Occipital lobe (tissue), 2 donors: ENCODE results near the gene ARMC9. TPM values are rescaled to one million over a fixed set of nuclear protein-coding genes. Genes with fewer than 3 reads are reported as not detected.
"Not testable (repeated sequence)": the region's sequence is repeated elsewhere in the genome, so short reads cannot be mapped to it uniquely, and the experiment has no call there.

Experiments
- DNase-seq: peaks from one replicate; lab custom pipeline; 2025; lab: John Stamatoyannopoulos, UW
- total RNA-seq: library from RNA; depleted of rRNA; stranded (reverse); fragments of >200 nt; gene quantifications from one replicate; pipeline ENCODE4 v1.2.3, GENCODE V29; 2014

ARMC9 gene
- total RNA-seq, 1 donor from 2014 or later = 16.1 TPM

DNA sequence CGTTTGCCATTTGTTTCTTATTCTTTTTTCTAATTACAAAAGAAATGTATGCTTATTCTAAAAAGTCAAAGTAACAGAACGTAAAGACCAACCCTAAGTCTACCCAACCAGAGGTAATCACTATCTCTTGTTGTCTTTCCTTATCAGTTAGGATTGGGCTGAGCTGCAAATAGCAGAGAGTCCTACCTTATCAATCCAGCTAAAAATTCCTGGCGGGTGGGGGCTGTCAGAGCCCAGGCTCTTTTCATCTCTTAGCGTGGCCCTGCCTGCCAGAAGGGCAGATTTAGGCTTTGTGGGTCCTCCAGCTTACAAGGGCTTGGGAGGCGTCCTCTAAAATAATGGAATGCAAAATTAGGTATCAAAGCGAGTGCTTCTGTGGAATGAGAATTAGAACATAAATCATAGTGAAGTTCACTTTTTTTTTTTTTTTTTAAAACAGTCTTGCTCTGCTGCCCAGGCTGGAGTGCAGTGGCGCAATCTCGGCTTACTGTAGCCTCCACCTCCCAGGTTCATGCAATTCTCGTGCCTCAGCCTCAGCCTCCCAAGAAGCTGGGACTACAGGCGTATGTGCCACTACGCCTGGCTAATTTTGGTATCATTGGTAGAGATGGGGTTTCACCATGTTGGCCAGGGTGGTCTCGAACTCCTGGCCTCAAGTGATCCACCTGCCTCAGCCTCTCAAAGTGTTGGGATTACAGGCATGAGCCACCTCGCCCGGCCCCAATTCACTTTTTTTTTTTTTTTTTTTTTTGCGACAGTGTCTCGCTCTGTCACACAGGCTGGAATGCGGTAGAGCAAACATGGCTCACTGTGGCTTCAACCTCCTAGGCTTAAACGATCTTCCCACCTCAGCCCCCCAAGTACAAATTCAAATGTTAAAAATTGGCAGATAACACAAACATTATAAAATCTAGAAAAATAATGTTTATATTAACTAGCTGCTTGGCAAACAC is 139.7 kb downstream of the ARMC9 start:
- no peak for DNase-seq

DNA sequence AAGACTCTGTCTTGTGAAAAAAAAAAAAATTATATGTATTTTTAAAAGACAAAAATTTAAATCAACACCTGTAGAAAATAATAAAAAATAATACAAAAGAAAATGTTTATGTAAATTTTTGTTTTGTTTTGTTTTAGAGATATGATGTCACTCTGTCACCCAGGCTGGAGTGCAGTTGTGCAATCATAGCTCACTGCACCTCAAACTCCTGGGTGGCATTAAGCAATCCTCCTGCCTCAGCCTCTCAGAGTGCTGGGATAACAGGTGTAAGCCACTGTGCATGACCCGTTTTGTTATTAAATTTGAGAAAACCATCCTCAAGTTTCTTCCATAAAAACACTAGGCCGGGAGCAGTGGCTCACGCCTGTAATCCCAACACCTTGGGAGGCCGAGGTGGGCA is 140.9 kb downstream of the ARMC9 start:
- no peak for DNase-seq

- DNase-seq = no peak
Measured at GRCh38 chr2:231341100-231341499, 142.7 kb downstream of the ARMC9 start.

DNA sequence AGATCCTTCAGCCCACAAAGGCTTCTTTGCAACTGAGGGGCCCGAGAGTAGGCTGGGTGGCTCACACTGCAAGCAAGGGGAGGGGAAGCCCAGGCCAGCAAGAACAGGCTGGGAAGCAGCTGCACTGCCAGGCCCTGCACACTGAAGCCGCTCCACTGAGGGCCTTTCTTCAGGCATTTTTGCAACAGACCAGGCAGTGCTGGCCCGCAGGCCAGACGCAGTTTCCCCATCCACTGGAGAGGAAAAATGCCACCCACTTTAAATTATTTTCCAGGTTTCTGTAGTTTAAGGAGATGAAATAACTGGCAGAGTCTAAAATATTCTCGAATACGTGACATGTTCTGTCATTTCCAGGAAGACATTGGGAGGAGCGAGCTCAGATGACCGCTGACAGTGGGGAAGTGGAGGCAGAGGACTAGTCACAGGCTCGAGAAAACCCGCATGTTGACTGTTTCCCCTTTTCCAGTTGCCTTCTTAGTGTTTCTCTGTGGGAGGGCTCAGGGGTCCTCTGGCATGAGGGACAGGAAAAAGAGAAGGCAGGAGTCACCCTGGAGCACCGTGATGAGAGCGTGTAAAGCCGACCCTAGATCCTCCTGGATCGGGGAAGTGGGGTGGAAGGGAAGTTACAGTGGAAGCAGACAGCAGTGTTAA is 143.8 kb downstream of the ARMC9 start:
- no peak for DNase-seq

DNA sequence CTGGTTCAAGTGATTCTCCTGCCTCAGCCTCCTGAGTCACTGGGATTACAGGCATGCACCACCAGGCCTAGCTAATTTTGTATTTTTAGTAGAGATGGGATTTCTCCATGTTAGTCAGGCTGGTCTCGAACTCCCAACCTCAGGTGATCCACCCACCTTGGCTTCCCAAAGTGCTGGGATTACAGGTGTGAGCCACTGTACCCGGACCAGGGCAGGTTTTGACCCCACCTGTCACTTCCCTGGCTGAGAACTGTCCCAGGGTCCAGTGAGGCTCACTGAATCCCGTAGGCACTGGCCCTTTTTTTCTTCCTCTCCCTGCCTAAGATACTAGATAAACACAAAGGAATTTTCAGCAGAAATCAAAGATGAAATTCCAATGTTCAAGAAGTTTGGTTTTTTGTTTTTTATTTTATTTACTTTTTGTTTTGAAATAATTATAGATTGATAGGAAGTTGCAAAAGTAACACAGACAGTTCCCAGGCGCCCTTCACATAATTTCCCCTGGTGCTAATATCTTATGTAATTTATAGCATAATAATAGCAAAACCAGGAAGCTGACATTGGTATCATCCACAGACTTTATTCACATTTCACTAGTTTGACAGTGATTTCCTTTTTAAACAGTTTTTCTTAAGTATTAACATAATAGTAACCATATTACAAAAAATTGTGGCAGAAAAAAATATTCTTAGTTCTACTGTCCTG is 144.7 kb downstream of the ARMC9 start:
- DNase-seq = no peak

DNA sequence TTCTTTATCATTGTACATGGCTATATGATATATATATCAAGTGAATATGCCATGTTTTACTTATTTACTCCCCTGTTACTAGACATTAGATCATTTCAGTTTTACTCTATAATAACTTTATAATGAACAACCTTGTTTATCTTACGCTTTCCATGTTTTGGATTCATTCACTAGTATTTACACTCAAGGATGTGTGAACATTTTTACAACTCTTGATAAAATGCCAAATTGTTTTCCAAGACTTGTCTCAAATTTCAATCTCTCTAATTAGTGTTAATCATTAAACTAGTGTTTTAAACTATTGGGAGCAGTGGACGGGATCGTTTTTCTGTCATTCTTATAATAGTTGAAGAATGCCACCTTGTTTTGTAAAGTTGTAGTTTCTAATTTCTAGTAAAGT is 145.6 kb downstream of the ARMC9 start:
- no peak for DNase-seq

DNA sequence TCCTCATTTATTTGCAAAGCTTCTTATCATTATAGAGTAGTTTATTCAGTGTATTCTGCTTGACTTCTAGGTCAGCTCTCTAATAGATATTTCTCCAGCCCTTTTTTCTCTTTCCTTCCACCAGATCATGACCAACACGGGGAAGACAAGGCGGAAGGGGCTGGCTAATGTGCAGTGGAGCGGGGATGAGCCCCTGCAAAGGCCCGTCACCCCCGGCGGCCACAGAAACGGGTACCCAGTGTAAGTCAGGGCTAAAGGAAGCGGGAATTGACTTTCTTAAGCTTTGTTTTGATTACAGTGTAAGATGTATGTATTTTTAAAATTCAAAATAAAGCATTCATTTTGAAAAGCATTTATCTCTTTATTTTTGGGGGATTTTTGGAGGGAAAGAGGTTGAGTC is 146.4 kb downstream of the ARMC9 start:
- DNase-seq = no peak

DNA sequence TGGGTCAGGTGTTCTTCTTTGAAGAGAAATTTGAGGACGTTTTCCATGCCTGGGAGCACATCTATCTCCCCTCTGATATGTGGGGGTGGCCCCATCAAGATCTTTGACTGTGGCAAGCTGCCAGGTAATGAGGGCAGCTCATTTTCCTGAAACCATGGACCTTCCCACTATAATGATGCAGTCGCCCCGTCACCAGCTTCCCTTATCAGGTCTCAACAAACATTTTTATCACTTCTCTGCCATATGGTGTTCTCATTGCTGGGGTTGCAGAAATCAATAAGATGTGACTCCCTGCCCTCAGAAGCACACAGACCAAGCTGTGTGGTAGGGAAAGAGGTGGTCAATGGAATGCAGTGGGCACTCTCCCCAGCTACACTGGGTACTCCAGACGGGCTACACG is 148.7 kb downstream of the ARMC9 start:
- DNase-seq = no peak

DNA sequence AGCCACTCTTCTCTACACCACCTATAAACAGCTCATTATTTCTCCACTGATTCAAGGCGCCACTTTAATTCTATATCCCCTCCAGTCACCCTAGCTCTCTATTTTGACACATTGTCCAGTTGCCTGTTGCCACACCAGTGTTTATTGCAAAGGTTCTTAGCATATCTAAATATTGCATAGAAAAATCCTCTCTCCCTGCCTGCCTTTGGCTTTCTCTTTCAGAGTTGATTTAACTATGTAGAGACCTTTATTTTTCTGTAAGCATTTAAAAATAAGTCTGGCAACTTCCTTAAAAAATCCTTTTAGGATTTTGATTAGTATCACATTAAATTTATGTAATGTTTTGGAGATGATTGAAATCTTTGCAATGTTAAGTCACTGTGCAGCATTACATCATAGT is 149.2 kb downstream of the ARMC9 start:
- DNase-seq = no peak

- DNase-seq = no peak
Measured at GRCh38 chr2:231348173-231348572, 149.7 kb downstream of the ARMC9 start.

- DNase-seq = peak; percentile 20
Measured at GRCh38 chr2:231348704-231349373, 150.4 kb downstream of the ARMC9 start.

GRCh38 chr2:231349374-231349735 is 150.9 kb downstream of the ARMC9 start:
- DNase-seq = not testable (repeated sequence)

DNA sequence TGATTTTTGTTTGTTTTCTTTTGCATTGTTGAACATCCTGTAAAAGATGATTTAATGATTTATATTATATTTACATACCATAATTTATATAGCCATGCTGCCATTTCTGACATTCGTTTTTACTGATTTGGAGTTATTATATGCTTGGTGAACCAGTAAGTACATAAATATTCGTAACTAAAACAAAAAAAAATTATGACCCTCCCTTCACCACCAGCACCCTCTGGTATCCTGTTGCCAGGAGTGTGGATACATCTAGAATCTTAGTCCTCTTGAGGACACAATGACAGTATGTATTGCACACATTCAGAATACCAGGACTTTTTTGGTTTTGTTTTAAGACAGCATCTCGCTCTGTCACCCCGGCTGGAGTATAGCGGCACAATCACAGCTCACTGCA is 153.2 kb downstream of the ARMC9 start:
- no peak for DNase-seq

DNA sequence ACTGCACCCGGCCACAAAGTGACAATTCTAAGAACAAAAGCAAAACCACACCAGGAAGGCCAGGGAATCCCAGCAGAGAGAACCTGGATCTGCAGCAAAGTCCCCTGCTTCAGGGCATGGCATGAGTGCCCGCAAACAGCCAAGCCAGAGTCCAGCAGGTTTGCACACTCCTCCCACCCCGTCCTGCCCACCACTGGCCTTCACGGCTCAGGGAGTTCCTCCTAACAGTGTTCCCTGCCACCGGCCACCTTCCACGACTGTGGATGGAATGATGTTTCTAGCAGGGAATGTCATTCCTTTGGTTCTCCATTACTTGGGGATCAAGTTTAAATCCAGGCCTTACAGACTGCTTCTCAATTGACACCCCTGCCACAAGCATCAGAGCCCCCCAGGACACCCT is 155.0 kb downstream of the ARMC9 start:
- no peak for DNase-seq

GRCh38 chr2:231355508-231356465 is 157.4 kb downstream of the ARMC9 start:
- no peak for DNase-seq

DNA sequence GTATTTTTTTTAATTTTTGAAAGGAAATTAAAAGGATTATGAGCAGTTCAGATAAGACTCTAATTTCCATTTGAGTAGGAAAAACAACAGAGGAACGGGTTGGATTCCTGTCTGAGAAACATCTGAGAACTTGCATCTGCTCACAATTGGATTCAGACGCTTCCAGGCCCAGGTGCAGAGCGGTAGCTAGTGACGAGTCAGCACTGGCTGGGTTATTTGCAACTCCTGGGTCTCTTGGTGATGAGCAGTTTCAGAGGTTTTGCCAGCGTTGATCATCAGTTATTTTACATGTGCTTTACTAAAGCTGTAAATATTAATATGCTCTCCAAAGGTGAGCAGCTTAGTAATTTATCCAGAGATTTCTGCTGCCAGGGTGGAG is 158.0 kb downstream of the ARMC9 start:
- DNase-seq = no peak

DNA sequence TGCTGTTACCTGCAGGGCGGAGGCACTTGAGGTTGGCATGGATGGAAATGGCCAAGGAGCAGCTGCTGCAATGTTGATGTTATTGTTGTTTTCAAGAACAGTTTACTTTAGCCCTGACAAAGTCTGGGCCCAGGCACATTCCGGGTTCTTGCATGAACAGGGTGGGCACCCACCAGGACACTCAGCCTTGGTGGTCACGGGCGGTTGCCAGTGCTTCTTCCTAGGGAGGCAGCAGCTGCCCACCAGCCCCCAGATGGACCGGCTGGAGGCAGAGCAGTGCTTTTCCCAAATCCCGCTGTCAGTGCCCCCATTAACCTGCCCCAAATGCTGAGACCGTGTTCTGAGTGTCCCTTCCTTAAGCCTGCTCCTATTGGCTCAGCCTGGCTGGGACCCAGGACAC is 158.6 kb downstream of the ARMC9 start:
- DNase-seq = no peak

DNA sequence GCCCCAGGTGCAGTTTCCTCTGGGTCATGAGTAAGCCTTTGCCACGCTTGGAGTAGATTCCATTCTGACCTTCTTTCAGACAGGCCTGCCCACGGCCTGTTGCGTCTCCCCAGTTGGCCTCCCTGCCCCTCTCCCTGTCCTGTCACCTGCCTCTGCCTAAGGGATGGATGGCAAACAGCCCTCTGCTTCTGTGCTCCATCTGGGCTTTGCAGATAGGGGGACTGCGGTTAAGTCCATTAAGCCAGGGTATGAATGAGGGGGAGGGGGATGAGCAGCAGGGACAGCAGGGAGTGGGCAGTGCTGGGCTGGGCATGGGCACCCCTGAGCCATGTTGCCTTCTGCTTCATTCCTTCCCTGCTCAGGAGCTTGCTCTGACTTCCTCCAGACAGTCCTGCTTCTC is 159.5 kb downstream of the ARMC9 start:
- DNase-seq = no peak

GRCh38 chr2:231359441-231359840 is 161.0 kb downstream of the ARMC9 start:
- DNase-seq = no peak

- DNase-seq = no peak
Measured at GRCh38 chr2:231359948-231360347, 161.5 kb downstream of the ARMC9 start.

DNA sequence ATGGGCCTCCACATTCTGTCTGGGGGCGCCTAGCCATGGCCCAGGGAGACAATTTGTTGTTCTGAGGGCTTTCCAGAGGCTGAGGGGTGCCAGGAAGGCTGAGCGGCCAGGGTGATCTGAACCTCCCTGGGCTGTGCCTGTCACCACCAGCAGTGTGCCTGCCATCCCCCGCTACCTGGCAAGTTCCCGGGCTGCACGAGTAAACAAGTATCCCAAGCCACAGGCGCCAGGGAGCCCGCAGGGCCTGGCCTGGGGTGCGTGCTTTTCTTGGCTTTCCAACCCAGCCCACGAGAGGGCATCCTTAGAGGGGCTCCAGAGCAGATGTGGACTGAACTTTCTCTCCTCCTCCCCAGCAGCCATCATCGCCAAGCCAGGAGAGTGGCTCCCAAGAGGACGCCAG is 162.0 kb downstream of the ARMC9 start:
- DNase-seq = no peak
